LNCAP (cell line): ENCODE data around the gene CDADC1.

Experiments
- TF ChIP-seq, protein P1 (sequence below): fragments of 450-650 bp; IDR thresholded peaks from 2 replicates; pipeline ENCODE4 v1.5.1; 2017; ENCODE audit warnings: mild to moderate bottlenecking

The CDADC1 gene

DNA sequence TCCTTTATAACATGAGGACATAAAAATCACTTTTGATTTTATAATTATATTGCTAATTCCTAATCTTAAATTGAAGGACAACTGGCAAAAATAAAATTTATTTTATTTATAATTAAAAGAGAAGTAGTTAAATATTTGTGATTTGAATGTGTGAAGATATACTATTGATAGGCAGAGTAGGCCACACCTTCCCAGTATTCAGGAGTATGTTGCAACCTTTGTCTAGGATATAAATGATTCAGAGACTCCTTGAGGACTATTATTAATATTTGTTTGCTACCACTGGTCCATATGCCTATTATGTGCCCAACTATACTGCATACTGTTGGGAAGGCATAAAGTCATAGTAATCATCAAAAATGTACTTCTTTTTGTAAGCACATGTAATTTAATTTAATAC lies 94.2 kb downstream of the CDADC1 start:
- TF ChIP-seq, protein P1, sequence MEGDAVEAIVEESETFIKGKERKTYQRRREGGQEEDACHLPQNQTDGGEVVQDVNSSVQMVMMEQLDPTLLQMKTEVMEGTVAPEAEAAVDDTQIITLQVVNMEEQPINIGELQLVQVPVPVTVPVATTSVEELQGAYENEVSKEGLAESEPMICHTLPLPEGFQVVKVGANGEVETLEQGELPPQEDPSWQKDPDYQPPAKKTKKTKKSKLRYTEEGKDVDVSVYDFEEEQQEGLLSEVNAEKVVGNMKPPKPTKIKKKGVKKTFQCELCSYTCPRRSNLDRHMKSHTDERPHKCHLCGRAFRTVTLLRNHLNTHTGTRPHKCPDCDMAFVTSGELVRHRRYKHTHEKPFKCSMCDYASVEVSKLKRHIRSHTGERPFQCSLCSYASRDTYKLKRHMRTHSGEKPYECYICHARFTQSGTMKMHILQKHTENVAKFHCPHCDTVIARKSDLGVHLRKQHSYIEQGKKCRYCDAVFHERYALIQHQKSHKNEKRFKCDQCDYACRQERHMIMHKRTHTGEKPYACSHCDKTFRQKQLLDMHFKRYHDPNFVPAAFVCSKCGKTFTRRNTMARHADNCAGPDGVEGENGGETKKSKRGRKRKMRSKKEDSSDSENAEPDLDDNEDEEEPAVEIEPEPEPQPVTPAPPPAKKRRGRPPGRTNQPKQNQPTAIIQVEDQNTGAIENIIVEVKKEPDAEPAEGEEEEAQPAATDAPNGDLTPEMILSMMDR, result no peak

DNA sequence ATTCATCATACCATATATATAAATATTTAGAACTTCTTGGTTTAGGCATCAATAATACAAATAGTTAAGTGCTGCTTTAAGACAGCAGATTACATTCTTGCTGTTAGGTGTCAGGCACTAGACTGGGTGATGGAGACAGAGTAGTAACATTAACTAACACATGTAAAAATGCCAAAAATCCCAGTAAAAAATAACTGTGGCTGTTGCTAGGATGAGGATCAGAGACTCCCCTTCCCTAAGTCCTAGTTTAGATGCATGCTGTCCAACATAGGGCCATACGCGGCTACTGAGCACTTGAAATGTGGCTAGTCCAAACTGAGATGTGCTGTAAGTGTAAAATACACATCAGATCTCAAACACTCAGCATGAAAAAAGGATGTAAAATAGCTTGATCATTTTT lies 94.7 kb downstream of the CDADC1 start:
- TF ChIP-seq, protein P1, result no peak
